GM21619 (cell line): ENCODE results near the gene NBPF11.
"Not testable (repeated sequence)": the region's sequence is repeated elsewhere in the genome, so short reads cannot be mapped to it uniquely, and the experiment has no call there.

Source experiments
- ATAC-seq: cut with Tn5 transposase; IDR thresholded peaks from one replicate; pipeline ENCODE4 v1.9.1; 2021; ENCODE audit not compliant: unreplicated experiment

NBPF11 gene

GRCh38 chr1:148150014-148150413, 2.1 kb downstream of the NBPF11 start:
- not testable (repeated sequence) for ATAC-seq

GRCh38 chr1:148149050-148149815, 2.8 kb downstream of the NBPF11 start:
- not testable (repeated sequence) for ATAC-seq

GRCh38 chr1:148147052-148147838, 4.8 kb downstream of the NBPF11 start:
- ATAC-seq: not testable (repeated sequence)

GRCh38 chr1:148146191-148146997, 5.7 kb downstream of the NBPF11 start:
- ATAC-seq: not testable (repeated sequence)

GRCh38 chr1:148143223-148143622, 8.9 kb downstream of the NBPF11 start:
- ATAC-seq: not testable (repeated sequence)

GRCh38 chr1:148141936-148142335, 10.1 kb downstream of the NBPF11 start:
- ATAC-seq: not testable (repeated sequence)

GRCh38 chr1:148138606-148139005, 13.5 kb downstream of the NBPF11 start:
- ATAC-seq: not testable (repeated sequence)

GRCh38 chr1:148122341-148122740, 29.7 kb downstream of the NBPF11 start:
- ATAC-seq: not testable (repeated sequence)

- not testable (repeated sequence) for ATAC-seq
These were observed 31.7 kb downstream of the NBPF11 start for GRCh38 chr1:148120395-148120794.

- ATAC-seq: not testable (repeated sequence)
These were observed 56.3 kb downstream of the NBPF11 start for GRCh38 chr1:148095732-148096131.

GRCh38 chr1:148086196-148086595, 65.9 kb downstream of the NBPF11 start:
- ATAC-seq: not testable (repeated sequence)

GRCh38 chr1:148081205-148081604, 70.9 kb downstream of the NBPF11 start:
- peak; percentile 79 for ATAC-seq

- ATAC-seq: not testable (repeated sequence)
These were observed 73.2 kb downstream of the NBPF11 start for GRCh38 chr1:148078632-148079519.

- not testable (repeated sequence) for ATAC-seq
These were observed 74.0 kb downstream of the NBPF11 start for GRCh38 chr1:148078090-148078489.

GRCh38 chr1:148077458-148077857, 74.6 kb downstream of the NBPF11 start:
- not testable (repeated sequence) for ATAC-seq

- not testable (repeated sequence) for ATAC-seq
These were observed 78.7 kb downstream of the NBPF11 start for GRCh38 chr1:148073392-148073791.

- not testable (repeated sequence) for ATAC-seq
These were observed 83.5 kb downstream of the NBPF11 start for GRCh38 chr1:148068606-148069005.

GRCh38 chr1:148068201-148068600, 83.9 kb downstream of the NBPF11 start:
- not testable (repeated sequence) for ATAC-seq

GRCh38 chr1:148060294-148060701, 91.8 kb downstream of the NBPF11 start:
- ATAC-seq: peak; percentile 17

GRCh38 chr1:148057384-148057783, 94.7 kb downstream of the NBPF11 start:
- ATAC-seq: not testable (repeated sequence)
